ENCODE results near the gene SLC16A3.

Gene SLC16A3

DNA sequence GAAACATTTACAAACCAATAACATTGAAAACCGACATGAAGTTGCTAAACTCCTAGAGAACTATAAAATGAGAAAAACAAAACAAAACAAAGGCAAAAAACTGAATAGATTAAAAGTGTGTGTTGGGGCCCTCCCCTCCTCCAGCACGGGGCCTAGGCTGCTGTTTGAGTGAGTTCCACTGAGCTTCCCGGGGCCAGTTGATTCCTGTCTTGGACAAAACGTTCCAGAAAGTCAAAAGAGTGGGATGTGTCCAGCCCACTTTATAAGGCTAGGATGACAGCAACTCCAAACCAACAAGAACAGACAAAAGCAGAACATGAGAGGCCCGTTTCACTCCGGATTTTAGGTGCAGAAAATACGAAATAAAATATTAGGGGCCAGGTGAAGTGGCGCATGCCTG, 56.3 kb downstream of the SLC16A3 start:
- Histone ChIP-seq H3K27me3 (ENCODE audit: insufficient read depth, low read length, poor library complexity, severe bottlenecking) (no peaks in the 10 kb centered on the region), H3K4me3 (ENCODE audit: low read length, poor library complexity, severe bottlenecking) (no peak overlapping the region), H2AFZ (ENCODE audit: low read length) (no peak overlapping the region), H3K36me3 (ENCODE audit: insufficient read depth, low read length) (no peaks in the 10 kb centered on the region), H4K20me1 (ENCODE audit: insufficient read depth, low read length, poor library complexity, severe bottlenecking) (no peaks in the 10 kb centered on the region), H3K79me2 (ENCODE audit: insufficient read depth, low read length) (no peaks in the 10 kb centered on the region), H3K9me2 (replicated peaks; ENCODE audit: low read depth, low read length) (no peaks in the 10 kb centered on the region), H3K4me2 (ENCODE audit: low read depth, low read length, poor library complexity, severe bottlenecking) (no peak overlapping the region), H3K9me3 (ENCODE audit: insufficient read depth, low read depth, low read length) (no peaks in the 10 kb centered on the region), H3F3A (ENCODE audit: low read depth) (no peaks in the 10 kb centered on the region), H3K9ac (ENCODE audit: low read depth, low read length, poor library complexity, severe bottlenecking) (no peak overlapping the region), H3K4me1 (ENCODE audit: insufficient read depth, low read length, poor library complexity, severe bottlenecking) (peaks cover 21% of the 10 kb centered on the region)
- TF ChIP-seq EZH2phosphoT487 (IDR thresholded peaks at IDR 0.05; ENCODE audit: borderline replicate concordance) (no peak), CTCF (conservative IDR thresholded peaks at IDR 0.05; ENCODE audit: low read length) (no peak)

DNA sequence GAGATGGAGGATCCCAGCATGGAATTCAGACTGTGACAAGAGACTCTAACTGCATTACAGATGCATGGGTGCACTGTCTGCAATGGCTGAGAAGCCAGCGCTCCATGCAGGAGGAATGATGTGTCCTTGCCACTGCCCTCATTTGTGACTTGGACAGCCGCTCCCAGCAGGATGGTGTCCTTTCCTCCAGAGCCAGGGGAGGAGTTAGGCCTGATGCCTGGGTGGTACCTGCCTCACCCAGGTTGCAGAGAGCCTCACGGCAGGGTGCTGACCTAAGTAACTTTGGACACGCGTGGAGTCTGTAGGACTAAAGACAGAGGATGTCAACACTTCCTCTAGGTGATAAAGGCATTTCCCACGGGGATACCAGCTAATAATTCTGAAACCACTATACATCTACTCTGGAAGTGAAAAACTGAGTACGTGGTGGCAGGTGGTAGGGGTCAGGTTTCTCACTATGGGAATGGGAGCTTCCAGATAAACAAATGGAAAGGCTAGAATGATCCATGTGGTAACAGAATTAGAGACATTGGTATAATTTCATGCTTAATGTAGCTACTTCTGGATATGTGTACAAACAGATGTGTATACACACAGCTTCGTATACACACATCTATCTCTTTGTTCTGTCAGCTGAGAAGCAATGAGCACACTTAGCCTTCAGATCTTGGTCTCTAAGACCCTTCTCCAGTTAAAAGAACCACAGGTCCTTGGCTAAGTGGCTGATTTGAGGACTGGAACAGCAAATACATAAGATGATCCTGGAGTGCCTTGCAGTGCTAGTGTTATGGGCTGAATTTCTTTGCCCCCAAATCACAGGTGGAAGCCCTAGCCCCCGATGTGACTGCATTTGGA, 58.4 kb downstream of the SLC16A3 start:
- H3K9ac ChIP-seq (ENCODE audit: low read depth, low read length, poor library complexity, severe bottlenecking): no peak overlapping the region

More for the DNA sequence above, 58.4 kb downstream of the SLC16A3 start:
- TF ChIP-seq EZH2phosphoT487 (IDR thresholded peaks at IDR 0.05; ENCODE audit: borderline replicate concordance) (no peak), CTCF (conservative IDR thresholded peaks at IDR 0.05; ENCODE audit: low read length) (no peak)
- Histone ChIP-seq H4K20me1 (ENCODE audit: insufficient read depth, low read length, poor library complexity, severe bottlenecking) (no peaks in the 10 kb centered on the region), H3K79me2 (ENCODE audit: insufficient read depth, low read length) (peaks cover 7% of the 10 kb centered on the region; the same call in 1 of the 2 replicates), H3K9me2 (replicated peaks; ENCODE audit: low read depth, low read length) (no peaks in the 10 kb centered on the region), H3K36me3 (ENCODE audit: insufficient read depth, low read length) (no peaks in the 10 kb centered on the region), H3K4me3 (ENCODE audit: low read length, poor library complexity, severe bottlenecking) (no peak overlapping the region), H3K27me3 (ENCODE audit: insufficient read depth, low read length, poor library complexity, severe bottlenecking) (no peaks in the 10 kb centered on the region), H3F3A (ENCODE audit: low read depth) (no peaks in the 10 kb centered on the region), H2AFZ (ENCODE audit: low read length) (no peak overlapping the region), H3K4me1 (ENCODE audit: insufficient read depth, low read length, poor library complexity, severe bottlenecking) (peaks cover 19% of the 10 kb centered on the region), H3K9me3 (ENCODE audit: insufficient read depth, low read depth, low read length) (no peaks in the 10 kb centered on the region), H3K4me2 (ENCODE audit: low read depth, low read length, poor library complexity, severe bottlenecking) (no peak overlapping the region)
